OCI-LY1 (cell line): ENCODE measurements around the gene DUSP5.

Experiments used
- H2AFZ ChIP-seq: fragments of 200-600 bp; sonication (generic), shearing (Covaris generic); 2 replicates; pipeline ENCODE4 v1.6.0; 2014; ENCODE audit warnings: antibody characterized with exemption, mild to moderate bottlenecking, low read length
- H3F3A ChIP-seq: fragments of 200-600 bp; sonication (generic), shearing (Covaris generic); 2 replicates; pipeline ENCODE4 v1.6.0; 2014; ENCODE audit warnings: mild to moderate bottlenecking, antibody characterized with exemption, low read length, moderate library complexity; ENCODE audit not compliant: insufficient read depth
- H3K27ac ChIP-seq: fragments of 200-600 bp; sonication (generic); 2 replicates; pipeline ENCODE4 v1.5.1; 2014; ENCODE audit warnings: low read length, mixed run types, mild to moderate bottlenecking, low read depth; ENCODE audit not compliant: poor library complexity, severe bottlenecking
- H3K27me3 ChIP-seq: fragments of 200-600 bp; sonication (generic); 2 replicates; pipeline ENCODE4 v1.6.0; 2014; ENCODE audit warnings: antibody characterized with exemption, mild to moderate bottlenecking, low read length, moderate library complexity; ENCODE audit not compliant: insufficient read depth
- H3K36me3 ChIP-seq: fragments of 200-600 bp; sonication (generic); 2 replicates; pipeline ENCODE4 v1.6.1; 2014; ENCODE audit warnings: mild to moderate bottlenecking, antibody characterized with exemption, low read length, moderate library complexity, mixed read lengths; ENCODE audit not compliant: insufficient read depth
- H3K4me1 ChIP-seq: fragments of 200-600 bp; sonication (generic); 2 replicates; pipeline ENCODE4 v1.5.1; 2014; ENCODE audit warnings: mild to moderate bottlenecking, low read length, moderate library complexity; ENCODE audit not compliant: insufficient read depth, severe bottlenecking
- H3K4me2 ChIP-seq: fragments of 200-600 bp; sonication (generic), shearing (Covaris generic); 2 replicates; pipeline ENCODE4 v1.6.1; 2014; ENCODE audit warnings: low read length
- H3K4me3 ChIP-seq: fragments of 200-600 bp; sonication (generic); 2 replicates; pipeline ENCODE4 v1.5.1; 2014; ENCODE audit warnings: low read length, low read depth, mild to moderate bottlenecking, mixed read lengths; ENCODE audit not compliant: poor library complexity, severe bottlenecking
- H3K79me2 ChIP-seq: fragments of 200-600 bp; shearing (Covaris generic); 2 replicates; pipeline ENCODE4 v1.6.1; 2016; ENCODE audit warnings: mixed run types, low read length, mixed read lengths; ENCODE audit not compliant: insufficient read depth
- H3K9ac ChIP-seq: fragments of 200-600 bp; sonication (generic), shearing (Covaris generic); 2 replicates; pipeline ENCODE4 v1.6.1; 2014; ENCODE audit warnings: mild to moderate bottlenecking, low read length, mixed read lengths
- H3K9me2 ChIP-seq: fragments of 200-600 bp; sonication (generic), shearing (Covaris generic); 2 replicates; pipeline ENCODE4 v1.6.1; 2014; ENCODE audit warnings: low read depth, mild to moderate bottlenecking, low read length, mixed read lengths
- H3K9me3 ChIP-seq: fragments of 200-600 bp; shearing (Covaris generic); 2 replicates; pipeline ENCODE4 v1.6.1; 2014; ENCODE audit warnings: low read length, mixed read lengths
- H4K20me1 ChIP-seq: fragments of 200-600 bp; sonication (generic), shearing (Covaris generic); 2 replicates; pipeline ENCODE4 v1.6.0; 2016; ENCODE audit warnings: mild to moderate bottlenecking, low read length; ENCODE audit not compliant: insufficient read depth
- CTCF ChIP-seq: fragments of 200-600 bp; sonication (generic), shearing (Covaris generic); IDR thresholded peaks from 2 replicates; pipeline ENCODE4 v1.5.1; 2017; ENCODE audit warnings: mild to moderate bottlenecking, antibody characterized with exemption, low read length, moderate library complexity, mixed read lengths
- EZH2 ChIP-seq: fragments of 200-600 bp; sonication (generic), shearing (Covaris generic); IDR thresholded peaks from 2 replicates; pipeline ENCODE4 v1.8.0; 2017; ENCODE audit warnings: borderline replicate concordance, mixed run types, mild to moderate bottlenecking, antibody characterized with exemption, low read length, moderate library complexity, mixed read lengths

Gene DUSP5

GRCh38 chr10:110513949-110514348, 16.2 kb downstream of the DUSP5 start:
- Histone ChIP-seq H3K9me3 (no peaks in the 10 kb centered on the region), H3K36me3 (peaks cover 32% of the 10 kb centered on the region), H3K9me2 (no peaks in the 10 kb centered on the region), H3K4me2 (no peak overlapping the region), H2AFZ (no peak overlapping the region), H3F3A (no peaks in the 10 kb centered on the region), H3K4me1 (no peaks in the 10 kb centered on the region), H3K4me3 (no peak overlapping the region), H3K9ac (no peak overlapping the region), H3K79me2 (no peaks in the 10 kb centered on the region), H3K27me3 (no peaks in the 10 kb centered on the region), H4K20me1 (no peaks in the 10 kb centered on the region), H3K27ac (no peak overlapping the region)
- TF ChIP-seq CTCF: no peak
- no peak for TF ChIP-seq EZH2

- H3K4me2 ChIP-seq: no peak overlapping the region
- TF ChIP-seq EZH2 (no peak), CTCF (no peak)
- no peaks in the 10 kb centered on the region for H3K79me2 ChIP-seq
- H4K20me1 ChIP-seq: no peaks in the 10 kb centered on the region
- no peaks in the 10 kb centered on the region for H3K27me3 ChIP-seq
- H3F3A ChIP-seq: no peaks in the 10 kb centered on the region
- no peaks in the 10 kb centered on the region for H3K4me1 ChIP-seq
- peaks cover 28% of the 10 kb centered on the region for H3K36me3 ChIP-seq
- H3K9me2 ChIP-seq: no peaks in the 10 kb centered on the region
- no peak overlapping the region for H3K27ac ChIP-seq
- no peak overlapping the region for H2AFZ ChIP-seq
- H3K4me3 ChIP-seq: no peak overlapping the region
- H3K9ac ChIP-seq: no peak overlapping the region
- H3K9me3 ChIP-seq: no peaks in the 10 kb centered on the region
These were observed 17.1 kb downstream of the DUSP5 start for GRCh38 chr10:110514848-110515247.

- no peaks in the 10 kb centered on the region for H3K9me3 ChIP-seq
- H3K4me3 ChIP-seq: no peak overlapping the region
- H4K20me1 ChIP-seq: no peaks in the 10 kb centered on the region
- H3K36me3 ChIP-seq: peaks cover 7% of the 10 kb centered on the region; the same call in 1 of the 2 replicates
- H3K9me2 ChIP-seq: no peaks in the 10 kb centered on the region
- H3K4me2 ChIP-seq: no peak overlapping the region
- no peaks in the 10 kb centered on the region for H3F3A ChIP-seq
- H3K79me2 ChIP-seq: no peaks in the 10 kb centered on the region
- no peak overlapping the region for H2AFZ ChIP-seq
- no peak overlapping the region for H3K9ac ChIP-seq
- no peak overlapping the region for H3K27ac ChIP-seq
- no peaks in the 10 kb centered on the region for H3K4me1 ChIP-seq
- TF ChIP-seq CTCF: no peak
- TF ChIP-seq EZH2: no peak
- no peaks in the 10 kb centered on the region for H3K27me3 ChIP-seq
These were observed 19.2 kb downstream of the DUSP5 start for GRCh38 chr10:110516815-110517492.
